ENCODE results near the gene KMT2A.

DNA sequence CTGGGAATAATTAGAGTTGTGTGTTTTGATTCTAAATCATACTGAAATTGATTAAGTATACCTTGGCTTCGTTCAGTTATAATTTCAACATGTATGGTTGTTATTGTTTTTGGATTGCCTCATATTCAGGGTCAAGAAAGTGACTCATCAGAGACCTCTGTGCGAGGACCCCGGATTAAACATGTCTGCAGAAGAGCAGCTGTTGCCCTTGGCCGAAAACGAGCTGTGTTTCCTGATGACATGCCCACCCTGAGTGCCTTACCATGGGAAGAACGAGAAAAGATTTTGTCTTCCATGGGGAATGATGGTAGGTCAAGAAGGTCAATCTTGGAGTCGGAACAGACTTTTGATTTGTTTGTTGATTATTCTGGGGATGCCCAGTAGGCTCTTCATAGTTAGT, 40.4 kb downstream of the KMT2A start:
- TF ChIP-seq CTCF (conservative IDR thresholded peaks at IDR 0.05; ENCODE audit: low read depth in 2 of 2): no peak
- TF ChIP-seq, protein P1, sequence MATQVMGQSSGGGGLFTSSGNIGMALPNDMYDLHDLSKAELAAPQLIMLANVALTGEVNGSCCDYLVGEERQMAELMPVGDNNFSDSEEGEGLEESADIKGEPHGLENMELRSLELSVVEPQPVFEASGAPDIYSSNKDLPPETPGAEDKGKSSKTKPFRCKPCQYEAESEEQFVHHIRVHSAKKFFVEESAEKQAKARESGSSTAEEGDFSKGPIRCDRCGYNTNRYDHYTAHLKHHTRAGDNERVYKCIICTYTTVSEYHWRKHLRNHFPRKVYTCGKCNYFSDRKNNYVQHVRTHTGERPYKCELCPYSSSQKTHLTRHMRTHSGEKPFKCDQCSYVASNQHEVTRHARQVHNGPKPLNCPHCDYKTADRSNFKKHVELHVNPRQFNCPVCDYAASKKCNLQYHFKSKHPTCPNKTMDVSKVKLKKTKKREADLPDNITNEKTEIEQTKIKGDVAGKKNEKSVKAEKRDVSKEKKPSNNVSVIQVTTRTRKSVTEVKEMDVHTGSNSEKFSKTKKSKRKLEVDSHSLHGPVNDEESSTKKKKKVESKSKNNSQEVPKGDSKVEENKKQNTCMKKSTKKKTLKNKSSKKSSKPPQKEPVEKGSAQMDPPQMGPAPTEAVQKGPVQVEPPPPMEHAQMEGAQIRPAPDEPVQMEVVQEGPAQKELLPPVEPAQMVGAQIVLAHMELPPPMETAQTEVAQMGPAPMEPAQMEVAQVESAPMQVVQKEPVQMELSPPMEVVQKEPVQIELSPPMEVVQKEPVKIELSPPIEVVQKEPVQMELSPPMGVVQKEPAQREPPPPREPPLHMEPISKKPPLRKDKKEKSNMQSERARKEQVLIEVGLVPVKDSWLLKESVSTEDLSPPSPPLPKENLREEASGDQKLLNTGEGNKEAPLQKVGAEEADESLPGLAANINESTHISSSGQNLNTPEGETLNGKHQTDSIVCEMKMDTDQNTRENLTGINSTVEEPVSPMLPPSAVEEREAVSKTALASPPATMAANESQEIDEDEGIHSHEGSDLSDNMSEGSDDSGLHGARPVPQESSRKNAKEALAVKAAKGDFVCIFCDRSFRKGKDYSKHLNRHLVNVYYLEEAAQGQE (IDR thresholded peaks at IDR 0.05; ENCODE audit: unreplicated experiment): no peak
- TF ChIP-seq EZH2 (IDR thresholded peaks at IDR 0.05; ENCODE audit: low read depth, unreplicated experiment): no peak
- no peak for TF ChIP-seq CREB1 (CRISPR knock-in tag; IDR thresholded peaks at IDR 0.05; ENCODE audit: low read depth)
- TF ChIP-seq POLR2AphosphoS5 (IDR thresholded peaks at IDR 0.05; ENCODE audit: low read depth): no peak
